ENCODE data around the gene CBFA2T3. TPM values are rescaled to one million over a fixed set of nuclear protein-coding genes. Genes with fewer than 3 reads are reported as not detected.

The CBFA2T3 gene
- total and polyA plus RNA-seq, 2 donors (not counting 1 experiment from before 2014, with no cell fraction given) = 40.8 to 58.3 TPM

DNA sequence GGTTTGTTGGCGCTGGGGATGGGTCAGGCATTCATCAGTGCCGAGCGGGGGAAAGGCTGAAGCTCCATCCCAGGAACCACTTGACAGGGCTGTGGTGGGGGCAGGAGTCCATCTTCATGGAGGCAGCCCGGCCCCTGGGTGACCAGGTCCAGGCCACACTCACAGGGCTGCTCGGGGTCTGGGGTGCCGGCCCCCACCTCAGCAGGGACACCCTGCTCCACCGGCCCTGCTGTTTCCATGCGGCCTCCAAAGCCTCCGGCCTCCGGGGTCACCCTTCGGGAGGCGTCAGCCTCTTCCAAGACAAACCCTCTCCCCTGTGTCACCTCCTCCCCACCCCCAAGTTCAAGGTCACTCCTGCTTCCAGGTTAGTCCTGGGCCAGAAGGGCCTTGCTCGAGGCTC lies 142.3 kb downstream of the CBFA2T3 start:
- Histone ChIP-seq H3K36me3 (replicated peaks in 1 of 2; ENCODE audit: control extremely low read depth in 1 of 2, control insufficient read depth in 1 of 2, extremely low read depth in 1 of 2, insufficient read depth in 2 of 2, low read length in 1 of 2) (peaks cover 0 to 3% of the 10 kb centered on the region in 2 experiments), H4K20me1 (ENCODE audit: control insufficient read depth, insufficient read depth, low read length, poor library complexity, severe bottlenecking) (no peaks in the 10 kb centered on the region), H3K9me3 (ENCODE audit: control extremely low read depth in 1 of 3, control insufficient read depth in 2 of 3, insufficient read depth in 1 of 3, low read length in 2 of 3) (no peaks in the 10 kb centered on the region), H3K9ac (ENCODE audit: low read length) (no peak overlapping the region), H3K4me3 (ENCODE audit: control extremely low read depth in 1 of 5, extremely low read depth in 1 of 5, insufficient read depth in 1 of 5, low read depth in 2 of 5, low read length in 4 of 5) (no peak overlapping the region), H3K4me1 (ENCODE audit: control insufficient read depth in 2 of 2, insufficient read depth in 2 of 2, low read length in 2 of 2) (no peaks in the 10 kb centered on the region), H3K79me2 (ENCODE audit: control insufficient read depth, insufficient read depth, low read length) (no peaks in the 10 kb centered on the region), H3K4me2 (replicated peaks; ENCODE audit: low read depth, low read length, poor library complexity, severe bottlenecking) (no peak overlapping the region), H3K27me3 (replicated peaks in 1 of 4; ENCODE audit: control extremely low read depth in 1 of 4, control insufficient read depth in 3 of 4, insufficient read depth in 4 of 4, low read length in 3 of 4) (no peaks in the 10 kb centered on the region), H3K27ac (ENCODE audit: low read length in 2 of 2) (no peak overlapping the region), H2AFZ (ENCODE audit: insufficient read depth, low read depth, low read length, poor library complexity, severe bottlenecking) (no peak overlapping the region)
- ATAC-seq (ENCODE audit: low read depth) (no peak), DNase-seq (no peak)
- WGBS (ENCODE audit: insufficient coverage) = 97% methylated on average over 11 of the region's 13 CpGs
- H3K4me3 Mint-ChIP-seq = no peak overlapping the region
- H3K9me3 Mint-ChIP-seq (ENCODE audit: insufficient read depth) = no peaks in the 10 kb centered on the region
- peaks cover 2% of the 10 kb centered on the region for H3K4me1 Mint-ChIP-seq
- TF ChIP-seq, protein P1, sequence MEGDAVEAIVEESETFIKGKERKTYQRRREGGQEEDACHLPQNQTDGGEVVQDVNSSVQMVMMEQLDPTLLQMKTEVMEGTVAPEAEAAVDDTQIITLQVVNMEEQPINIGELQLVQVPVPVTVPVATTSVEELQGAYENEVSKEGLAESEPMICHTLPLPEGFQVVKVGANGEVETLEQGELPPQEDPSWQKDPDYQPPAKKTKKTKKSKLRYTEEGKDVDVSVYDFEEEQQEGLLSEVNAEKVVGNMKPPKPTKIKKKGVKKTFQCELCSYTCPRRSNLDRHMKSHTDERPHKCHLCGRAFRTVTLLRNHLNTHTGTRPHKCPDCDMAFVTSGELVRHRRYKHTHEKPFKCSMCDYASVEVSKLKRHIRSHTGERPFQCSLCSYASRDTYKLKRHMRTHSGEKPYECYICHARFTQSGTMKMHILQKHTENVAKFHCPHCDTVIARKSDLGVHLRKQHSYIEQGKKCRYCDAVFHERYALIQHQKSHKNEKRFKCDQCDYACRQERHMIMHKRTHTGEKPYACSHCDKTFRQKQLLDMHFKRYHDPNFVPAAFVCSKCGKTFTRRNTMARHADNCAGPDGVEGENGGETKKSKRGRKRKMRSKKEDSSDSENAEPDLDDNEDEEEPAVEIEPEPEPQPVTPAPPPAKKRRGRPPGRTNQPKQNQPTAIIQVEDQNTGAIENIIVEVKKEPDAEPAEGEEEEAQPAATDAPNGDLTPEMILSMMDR (IDR thresholded peaks at IDR 0.05) = no peak
- TF ChIP-seq EZH2 (IDR thresholded peaks at IDR 0.05; ENCODE audit: borderline replicate concordance, insufficient read depth, low read depth, low read length, poor library complexity, severe bottlenecking) = no peak
- intact Hi-C loops (cut with micrococcal nuclease) = no loop called here
- ChIA-PET POLR2A (no interaction called here), CTCF (no interaction called here)
- H3K27me3 Mint-ChIP-seq = no peaks in the 10 kb centered on the region
- H3K27ac Mint-ChIP-seq = no peak overlapping the region

GRCh38 chr16:88833086-88833485 lies 143.9 kb downstream of the CBFA2T3 start:
- no peaks in the 10 kb centered on the region for H3K9me3 ChIP-seq (ENCODE audit: control extremely low read depth in 1 of 3, control insufficient read depth in 2 of 3, insufficient read depth in 1 of 3, low read length in 2 of 3)
- POLR2A ChIA-PET = interaction anchor here (0.6 kb wide), 1 partner anchor 82 kb away, joined by 3 read pairs; no protein-coding TSS in a partner anchor
- no peaks in the 10 kb centered on the region for H3K4me1 ChIP-seq (ENCODE audit: control insufficient read depth in 2 of 2, insufficient read depth in 2 of 2, low read length in 2 of 2)
- no peaks in the 10 kb centered on the region for H3K27me3 Mint-ChIP-seq
- no peak overlapping the region for H3K9ac ChIP-seq (ENCODE audit: low read length)
- H3K27ac ChIP-seq (ENCODE audit: low read length in 2 of 2) = no peak overlapping the region
- H3K4me3 Mint-ChIP-seq = no peak overlapping the region
- intact Hi-C loops (cut with micrococcal nuclease) = no loop called here
- peaks cover 0 to 2% of the 10 kb centered on the region in 2 experiments for H3K36me3 ChIP-seq (replicated peaks in 1 of 2; ENCODE audit: control extremely low read depth in 1 of 2, control insufficient read depth in 1 of 2, extremely low read depth in 1 of 2, insufficient read depth in 2 of 2, low read length in 1 of 2)
- H4K20me1 ChIP-seq (ENCODE audit: control insufficient read depth, insufficient read depth, low read length, poor library complexity, severe bottlenecking) = no peaks in the 10 kb centered on the region
- H3K27ac Mint-ChIP-seq = no peak overlapping the region
- peaks cover 2% of the 10 kb centered on the region for H3K4me1 Mint-ChIP-seq
- no peak overlapping the region for H3K4me3 ChIP-seq (ENCODE audit: control extremely low read depth in 1 of 5, extremely low read depth in 1 of 5, insufficient read depth in 1 of 5, low read depth in 2 of 5, low read length in 4 of 5)
- TF ChIP-seq, protein P1 (IDR thresholded peaks at IDR 0.05) = no peak
- no peak for TF ChIP-seq EZH2 (IDR thresholded peaks at IDR 0.05; ENCODE audit: borderline replicate concordance, insufficient read depth, low read depth, low read length, poor library complexity, severe bottlenecking)
- H3K9me3 Mint-ChIP-seq (ENCODE audit: insufficient read depth) = no peaks in the 10 kb centered on the region
- no peaks in the 10 kb centered on the region for H3K27me3 ChIP-seq (replicated peaks in 1 of 4; ENCODE audit: control extremely low read depth in 1 of 4, control insufficient read depth in 3 of 4, insufficient read depth in 4 of 4, low read length in 3 of 4)
- CTCF ChIA-PET = no interaction called here
- ATAC-seq (ENCODE audit: low read depth) (no peak), DNase-seq (no peak)
- 91% methylated on average over 11 of the region's 13 CpGs for WGBS (ENCODE audit: insufficient coverage)
- H2AFZ ChIP-seq (ENCODE audit: insufficient read depth, low read depth, low read length, poor library complexity, severe bottlenecking) = no peak overlapping the region
- no peaks in the 10 kb centered on the region for H3K79me2 ChIP-seq (ENCODE audit: control insufficient read depth, insufficient read depth, low read length)
- no peak overlapping the region for H3K4me2 ChIP-seq (replicated peaks; ENCODE audit: low read depth, low read length, poor library complexity, severe bottlenecking)

Measured in B cell (primary cell).